ENCODE measurements around the gene SERPINB13. TPM values are rescaled to one million over a fixed set of nuclear protein-coding genes. Genes with fewer than 3 reads are reported as not detected.

The SERPINB13 gene, protein sequence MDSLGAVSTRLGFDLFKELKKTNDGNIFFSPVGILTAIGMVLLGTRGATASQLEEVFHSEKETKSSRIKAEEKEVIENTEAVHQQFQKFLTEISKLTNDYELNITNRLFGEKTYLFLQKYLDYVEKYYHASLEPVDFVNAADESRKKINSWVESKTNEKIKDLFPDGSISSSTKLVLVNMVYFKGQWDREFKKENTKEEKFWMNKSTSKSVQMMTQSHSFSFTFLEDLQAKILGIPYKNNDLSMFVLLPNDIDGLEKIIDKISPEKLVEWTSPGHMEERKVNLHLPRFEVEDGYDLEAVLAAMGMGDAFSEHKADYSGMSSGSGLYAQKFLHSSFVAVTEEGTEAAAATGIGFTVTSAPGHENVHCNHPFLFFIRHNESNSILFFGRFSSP
- polyA plus RNA-seq: not detected
- long read RNA-seq, donor 1: 0 reads
- long read RNA-seq, donor 2: 0 reads
- long read RNA-seq, donor 3: 0 reads
- long read RNA-seq, donor 4: 0 reads
- long read RNA-seq, donor 5: 0 reads
- long read RNA-seq, donor 6: 0 reads
- long read RNA-seq, donor 7: 0 reads
- long read RNA-seq, donor 8: 0 reads
- long read RNA-seq, donor 9: 0 reads
- long read RNA-seq, donor 10: 0 reads
- long read RNA-seq, donor 11: 0 reads

DNA sequence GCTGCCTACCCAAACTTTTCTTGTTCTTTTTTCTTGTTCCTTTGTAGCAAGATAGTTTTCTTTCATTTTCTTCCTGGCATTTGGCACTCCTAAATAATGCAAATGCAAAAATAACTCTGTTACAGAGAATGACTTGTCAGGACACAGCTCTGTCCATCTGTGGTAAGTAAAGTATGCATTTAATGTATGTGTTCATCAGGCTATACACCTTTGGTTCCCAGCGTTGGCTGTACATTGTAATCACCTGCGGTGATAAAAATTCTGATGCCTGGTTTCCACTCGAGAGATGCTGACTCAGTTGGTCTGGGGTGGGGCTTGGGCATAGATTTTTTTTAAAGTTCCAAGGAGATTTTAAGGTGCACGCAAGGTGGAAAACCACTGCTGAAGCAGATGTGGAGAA lies at the start of gene SERPINB13:
Gene SERPINB13, plus strand, starts transcription at position 378 of the 400 bp plus-strand sequence. CDS start 1,325 bp downstream, outside the sequence.
- WGBS (ENCODE audit: insufficient coverage, low lambda C conversion rate): 76% methylated on average over 3 of the region's 4 CpGs
- Histone ChIP-seq H3K27ac (ENCODE audit: low read length) (no peak within 1 kb of the TSS), H3K4me3 (ENCODE audit: low read length) (no peak within 1 kb of the TSS), H3K36me3 (ENCODE audit: control insufficient read depth, insufficient read depth, low read length) (no peaks in the 10 kb centered on the region), H3K4me1 (ENCODE audit: control insufficient read depth, insufficient read depth, low read length) (no peaks in the 10 kb centered on the region), H3K27me3 (ENCODE audit: control insufficient read depth, insufficient read depth, low read length) (no peaks in the 10 kb centered on the region), H3K9me3 (ENCODE audit: control insufficient read depth, low read depth, low read length) (no peaks in the 10 kb centered on the region)
- no peak for DNase-seq

GRCh38 chr18:63539904-63540510 lies 47.1 kb upstream of the SERPINB13 start:
- no peak for DNase-seq
- Histone ChIP-seq H3K4me3 (ENCODE audit: low read length) (no peak overlapping the region), H3K27me3 (ENCODE audit: control insufficient read depth, insufficient read depth, low read length) (no peaks in the 10 kb centered on the region), H3K36me3 (ENCODE audit: control insufficient read depth, insufficient read depth, low read length) (no peaks in the 10 kb centered on the region), H3K9me3 (ENCODE audit: control insufficient read depth, low read depth, low read length) (no peaks in the 10 kb centered on the region), H3K27ac (ENCODE audit: low read length) (no peak overlapping the region), H3K4me1 (ENCODE audit: control insufficient read depth, insufficient read depth, low read length) (no peaks in the 10 kb centered on the region)
- no CpG with 5 or more reads among the region's 3 CpGs for WGBS (ENCODE audit: insufficient coverage, low lambda C conversion rate)

DNA sequence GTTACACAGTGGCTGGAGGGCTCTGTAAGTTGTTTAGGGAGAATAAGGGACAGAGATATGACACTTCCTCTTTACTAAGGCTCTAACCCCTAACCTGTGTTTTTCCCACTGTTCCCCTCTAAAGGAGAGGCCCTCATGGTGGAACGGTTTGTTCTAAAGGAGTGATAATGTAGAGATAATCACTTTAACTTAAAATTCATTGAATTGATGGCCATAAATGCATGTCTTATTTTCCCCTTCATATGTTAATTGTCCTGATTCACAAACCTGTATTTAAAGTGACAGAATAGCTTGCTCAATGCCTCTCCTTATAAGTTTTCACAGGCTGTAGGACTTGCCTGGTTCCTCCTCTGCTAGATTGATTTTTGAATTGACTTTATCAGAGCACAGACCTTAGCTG lies 45.1 kb upstream of the SERPINB13 start, which contains the start of gene SERPINB12:
Gene SERPINB12, plus strand, starts transcription at position 301 of the 400 bp plus-strand sequence. CDS start 13,791 bp downstream, outside the sequence.
- Histone ChIP-seq H3K36me3 (ENCODE audit: control insufficient read depth, insufficient read depth, low read length) (no peaks in the 10 kb centered on the region), H3K4me3 (ENCODE audit: low read length) (no peak within 1 kb of the TSS), H3K9me3 (ENCODE audit: control insufficient read depth, low read depth, low read length) (no peaks in the 10 kb centered on the region), H3K4me1 (ENCODE audit: control insufficient read depth, insufficient read depth, low read length) (no peaks in the 10 kb centered on the region), H3K27ac (ENCODE audit: low read length) (no peak within 1 kb of the TSS), H3K27me3 (ENCODE audit: control insufficient read depth, insufficient read depth, low read length) (no peaks in the 10 kb centered on the region)
- no CpG with 5 or more reads among the region's 1 CpG for WGBS (ENCODE audit: insufficient coverage, low lambda C conversion rate)
- no peak for DNase-seq

DNA sequence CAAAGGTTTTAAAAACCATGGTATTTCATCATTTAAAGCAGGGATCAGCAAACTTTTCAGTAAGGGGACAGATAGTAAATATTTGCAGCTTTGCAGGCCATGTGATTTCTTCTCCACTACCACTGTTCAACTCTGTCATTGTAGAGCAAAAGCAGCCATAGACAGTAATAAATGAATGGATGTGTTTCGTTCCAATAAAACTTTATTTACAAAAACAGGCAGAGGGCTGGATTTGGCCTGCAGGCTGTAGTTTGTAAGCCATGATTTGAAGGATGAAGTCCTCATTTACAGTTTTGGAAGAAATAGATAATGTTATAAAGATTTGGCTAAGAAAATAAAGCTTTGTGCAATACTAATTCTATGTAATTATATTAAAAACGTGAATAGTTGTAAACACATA lies 43.1 kb upstream of the SERPINB13 start:
- WGBS (ENCODE audit: insufficient coverage, low lambda C conversion rate): 100% methylated on average over 1 of the region's 2 CpGs
- Histone ChIP-seq H3K9me3 (ENCODE audit: control insufficient read depth, low read depth, low read length) (no peaks in the 10 kb centered on the region), H3K4me3 (ENCODE audit: low read length) (no peak overlapping the region)

GRCh38 chr18:63545000-63545399 lies 42.1 kb upstream of the SERPINB13 start:
- H3K27ac ChIP-seq (ENCODE audit: low read length): no peak overlapping the region
- no peak for DNase-seq
- H3K4me3 ChIP-seq (ENCODE audit: low read length): no peak overlapping the region
- WGBS (ENCODE audit: insufficient coverage, low lambda C conversion rate): no CpG with 5 or more reads among the region's 3 CpGs
- no peaks in the 10 kb centered on the region for H3K36me3 ChIP-seq (ENCODE audit: control insufficient read depth, insufficient read depth, low read length)
- no peaks in the 10 kb centered on the region for H3K27me3 ChIP-seq (ENCODE audit: control insufficient read depth, insufficient read depth, low read length)
- H3K4me1 ChIP-seq (ENCODE audit: control insufficient read depth, insufficient read depth, low read length): no peaks in the 10 kb centered on the region
- no peaks in the 10 kb centered on the region for H3K9me3 ChIP-seq (ENCODE audit: control insufficient read depth, low read depth, low read length)

More for the DNA sequence above, 43.1 kb upstream of the SERPINB13 start:
- Histone ChIP-seq H3K27ac (ENCODE audit: low read length) (no peak overlapping the region), H3K4me1 (ENCODE audit: control insufficient read depth, insufficient read depth, low read length) (no peaks in the 10 kb centered on the region), H3K36me3 (ENCODE audit: control insufficient read depth, insufficient read depth, low read length) (no peaks in the 10 kb centered on the region), H3K27me3 (ENCODE audit: control insufficient read depth, insufficient read depth, low read length) (no peaks in the 10 kb centered on the region)
- DNase-seq: no peak

DNA sequence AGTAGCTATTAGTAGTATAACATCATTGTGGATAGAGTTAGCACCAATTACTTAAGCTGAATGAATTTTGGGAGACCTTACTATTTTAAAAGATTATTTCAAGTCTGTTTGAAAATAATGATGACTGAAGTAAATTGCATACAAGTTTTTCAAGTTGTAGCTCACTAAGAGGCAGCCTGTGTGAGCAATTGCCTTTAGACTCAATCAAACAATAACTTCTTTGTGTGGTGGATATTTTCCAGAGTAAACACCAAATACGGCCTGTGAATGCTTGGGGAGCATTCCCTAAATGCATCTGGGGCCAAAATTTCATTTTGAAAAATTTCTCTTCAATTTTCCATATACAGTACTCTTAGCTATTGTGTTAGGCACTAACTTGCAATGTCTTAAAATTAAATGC lies 37.1 kb upstream of the SERPINB13 start:
- Histone ChIP-seq H3K4me1 (ENCODE audit: control insufficient read depth, insufficient read depth, low read length) (no peaks in the 10 kb centered on the region), H3K36me3 (ENCODE audit: control insufficient read depth, insufficient read depth, low read length) (no peaks in the 10 kb centered on the region), H3K27ac (ENCODE audit: low read length) (no peak overlapping the region), H3K27me3 (ENCODE audit: control insufficient read depth, insufficient read depth, low read length) (no peaks in the 10 kb centered on the region), H3K9me3 (ENCODE audit: control insufficient read depth, low read depth, low read length) (no peaks in the 10 kb centered on the region), H3K4me3 (ENCODE audit: low read length) (no peak overlapping the region)
- WGBS (ENCODE audit: insufficient coverage, low lambda C conversion rate): 20% methylated on average over 1 of the region's 1 CpG
- no peak for DNase-seq

DNA sequence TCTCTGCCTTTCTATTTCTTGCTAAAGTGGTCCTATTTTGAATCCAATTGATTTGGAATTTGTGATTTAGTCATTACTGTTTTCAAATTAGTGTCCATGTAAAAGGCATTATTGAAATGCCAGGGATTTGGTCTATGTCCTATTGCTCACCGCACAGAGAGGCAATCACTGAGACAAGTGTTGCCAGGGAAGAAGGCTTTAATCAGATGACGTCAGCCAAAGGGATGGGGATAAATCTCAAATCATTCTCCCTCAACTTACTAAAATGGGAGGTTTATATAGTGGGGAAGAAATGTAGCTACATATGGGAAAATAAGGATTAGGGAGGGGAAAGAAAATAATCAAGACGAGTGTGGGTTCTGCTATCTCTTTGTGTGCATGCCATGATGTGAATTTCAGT lies 35.4 kb upstream of the SERPINB13 start:
- no peaks in the 10 kb centered on the region for H3K36me3 ChIP-seq (ENCODE audit: control insufficient read depth, insufficient read depth, low read length)
- H3K4me3 ChIP-seq (ENCODE audit: low read length): no peak overlapping the region
- no peaks in the 10 kb centered on the region for H3K27me3 ChIP-seq (ENCODE audit: control insufficient read depth, insufficient read depth, low read length)
- H3K27ac ChIP-seq (ENCODE audit: low read length): no peak overlapping the region
- no peaks in the 10 kb centered on the region for H3K4me1 ChIP-seq (ENCODE audit: control insufficient read depth, insufficient read depth, low read length)
- no CpG with 5 or more reads among the region's 3 CpGs for WGBS (ENCODE audit: insufficient coverage, low lambda C conversion rate)
- H3K9me3 ChIP-seq (ENCODE audit: control insufficient read depth, low read depth, low read length): no peaks in the 10 kb centered on the region
- DNase-seq: no peak

- Histone ChIP-seq H3K27ac (ENCODE audit: low read length) (no peak overlapping the region), H3K4me1 (ENCODE audit: control insufficient read depth, insufficient read depth, low read length) (no peaks in the 10 kb centered on the region), H3K36me3 (ENCODE audit: control insufficient read depth, insufficient read depth, low read length) (no peaks in the 10 kb centered on the region), H3K27me3 (ENCODE audit: control insufficient read depth, insufficient read depth, low read length) (no peaks in the 10 kb centered on the region), H3K4me3 (ENCODE audit: low read length) (no peak overlapping the region), H3K9me3 (ENCODE audit: control insufficient read depth, low read depth, low read length) (no peaks in the 10 kb centered on the region)
- DNase-seq: no peak
- WGBS (ENCODE audit: insufficient coverage, low lambda C conversion rate): 85% methylated on average over 2 of the region's 2 CpGs
These were observed 34.6 kb upstream of the SERPINB13 start for GRCh38 chr18:63552581-63552980.

DNA sequence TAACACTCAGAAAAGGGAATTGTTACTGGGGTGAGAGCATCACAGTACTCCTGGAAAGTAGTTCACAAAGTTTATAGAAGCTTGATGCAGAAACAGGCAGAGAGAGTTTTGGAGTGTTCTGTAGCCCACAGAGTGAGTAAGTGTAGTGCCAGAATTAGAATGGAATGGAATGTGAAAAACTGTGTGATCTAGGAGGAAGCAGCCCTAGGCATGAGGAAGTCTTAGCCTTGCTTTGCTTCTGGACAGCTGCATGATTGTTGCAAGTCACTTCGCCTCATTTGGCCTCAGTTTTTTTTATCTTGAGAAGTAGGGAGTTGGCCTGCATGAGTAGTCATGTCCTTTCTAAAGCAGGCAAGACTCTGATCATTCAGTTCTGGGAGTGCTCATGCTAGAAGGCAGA lies 34.1 kb upstream of the SERPINB13 start:
- Histone ChIP-seq H3K27me3 (ENCODE audit: control insufficient read depth, insufficient read depth, low read length) (no peaks in the 10 kb centered on the region), H3K9me3 (ENCODE audit: control insufficient read depth, low read depth, low read length) (no peaks in the 10 kb centered on the region), H3K4me3 (ENCODE audit: low read length) (no peak overlapping the region), H3K4me1 (ENCODE audit: control insufficient read depth, insufficient read depth, low read length) (no peaks in the 10 kb centered on the region), H3K36me3 (ENCODE audit: control insufficient read depth, insufficient read depth, low read length) (no peaks in the 10 kb centered on the region), H3K27ac (ENCODE audit: low read length) (no peak overlapping the region)
- no CpG with 5 or more reads among the region's 1 CpG for WGBS (ENCODE audit: insufficient coverage, low lambda C conversion rate)
- DNase-seq: peak; percentile 3 to 4

GRCh38 chr18:63559567-63560491 lies 27.3 kb upstream of the SERPINB13 start:
- H3K4me1 ChIP-seq (ENCODE audit: control insufficient read depth, insufficient read depth, low read length): no peaks in the 10 kb centered on the region
- H3K36me3 ChIP-seq (ENCODE audit: control insufficient read depth, insufficient read depth, low read length): no peaks in the 10 kb centered on the region
- no peak overlapping the region for H3K4me3 ChIP-seq (ENCODE audit: low read length)
- no peak for DNase-seq
- H3K9me3 ChIP-seq (ENCODE audit: control insufficient read depth, low read depth, low read length): no peaks in the 10 kb centered on the region
- 83% methylated on average over 1 of the region's 9 CpGs for WGBS (ENCODE audit: insufficient coverage, low lambda C conversion rate)
- H3K27ac ChIP-seq (ENCODE audit: low read length): no peak overlapping the region
- no peaks in the 10 kb centered on the region for H3K27me3 ChIP-seq (ENCODE audit: control insufficient read depth, insufficient read depth, low read length)
